ENCODE measurements around the gene ARRB1. TPM values are rescaled to one million over a fixed set of nuclear protein-coding genes. Genes with fewer than 3 reads are reported as not detected.
"Not testable (repeated sequence)": the region's sequence is repeated elsewhere in the genome, so short reads cannot be mapped to it uniquely, and the experiment has no call there.

ARRB1 gene
- polyA plus RNA-seq, 1 experiment: 36.9 TPM

DNA sequence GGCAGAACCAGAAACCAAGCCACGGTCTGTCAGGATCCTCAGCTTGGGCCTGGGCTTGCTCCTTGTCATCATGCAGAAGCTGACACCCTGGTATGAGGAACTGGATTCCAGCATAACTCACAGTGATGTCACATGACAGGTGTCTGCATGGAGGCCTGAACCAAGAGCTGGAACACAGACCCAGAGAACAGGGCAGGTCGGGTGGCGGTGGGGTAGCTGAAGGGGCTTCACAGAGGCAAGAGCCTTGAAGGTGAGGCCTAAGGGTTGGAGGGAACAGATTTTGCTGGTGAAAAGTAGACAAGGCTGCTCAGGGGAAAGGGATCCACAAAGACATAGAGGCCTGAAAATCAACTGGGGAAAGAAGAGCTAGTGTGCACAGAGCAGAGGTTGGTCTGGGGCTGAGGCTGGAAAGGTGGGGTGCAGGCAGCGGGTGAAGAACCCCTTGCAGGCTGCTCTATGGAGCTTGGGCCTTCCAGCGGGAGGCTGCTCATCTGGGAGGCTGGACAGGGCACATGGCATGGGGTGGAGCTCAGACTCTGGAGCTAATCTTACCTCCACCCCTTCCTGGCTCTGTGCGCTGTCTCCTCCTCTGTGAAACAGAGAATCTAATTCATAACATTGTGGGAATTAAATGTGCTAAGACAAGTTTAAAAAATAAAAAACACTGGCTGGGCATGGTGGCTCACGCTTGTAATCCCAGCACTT is 29.4 kb upstream of the ARRB1 start:
- Histone ChIP-seq H3K4me3 (ENCODE audit: low read depth, low read length) (no peak overlapping the region), H3K9me3 (ENCODE audit: control insufficient read depth, insufficient read depth, low read length) (no peaks in the 10 kb centered on the region; the same call in 1 of the 2 replicates), H3K27me3 (ENCODE audit: control insufficient read depth, insufficient read depth, low read length) (peaks cover 4% of the 10 kb centered on the region), H3K27ac (ENCODE audit: low read depth, low read length) (no peak overlapping the region)
- no peak for DNase-seq (ENCODE audit: low read depth, low spot score)
- TF ChIP-seq, protein P1, sequence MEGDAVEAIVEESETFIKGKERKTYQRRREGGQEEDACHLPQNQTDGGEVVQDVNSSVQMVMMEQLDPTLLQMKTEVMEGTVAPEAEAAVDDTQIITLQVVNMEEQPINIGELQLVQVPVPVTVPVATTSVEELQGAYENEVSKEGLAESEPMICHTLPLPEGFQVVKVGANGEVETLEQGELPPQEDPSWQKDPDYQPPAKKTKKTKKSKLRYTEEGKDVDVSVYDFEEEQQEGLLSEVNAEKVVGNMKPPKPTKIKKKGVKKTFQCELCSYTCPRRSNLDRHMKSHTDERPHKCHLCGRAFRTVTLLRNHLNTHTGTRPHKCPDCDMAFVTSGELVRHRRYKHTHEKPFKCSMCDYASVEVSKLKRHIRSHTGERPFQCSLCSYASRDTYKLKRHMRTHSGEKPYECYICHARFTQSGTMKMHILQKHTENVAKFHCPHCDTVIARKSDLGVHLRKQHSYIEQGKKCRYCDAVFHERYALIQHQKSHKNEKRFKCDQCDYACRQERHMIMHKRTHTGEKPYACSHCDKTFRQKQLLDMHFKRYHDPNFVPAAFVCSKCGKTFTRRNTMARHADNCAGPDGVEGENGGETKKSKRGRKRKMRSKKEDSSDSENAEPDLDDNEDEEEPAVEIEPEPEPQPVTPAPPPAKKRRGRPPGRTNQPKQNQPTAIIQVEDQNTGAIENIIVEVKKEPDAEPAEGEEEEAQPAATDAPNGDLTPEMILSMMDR (IDR thresholded peaks at IDR 0.05; ENCODE audit: low read depth, low read length): no peak
- ChIA-PET POLR2A (interaction anchor here (0.5 to 1.7 kb wide), 2 partner anchors 101 to 164 kb away, joined by 4 to 8 read pairs; no protein-coding TSS in a partner anchor), CTCF (interaction anchor here (0.5 to 6.8 kb wide), 7 partner anchors 9 to 102 kb away, joined by 3 to 157 read pairs (median 6); no protein-coding TSS in a partner anchor)

DNA sequence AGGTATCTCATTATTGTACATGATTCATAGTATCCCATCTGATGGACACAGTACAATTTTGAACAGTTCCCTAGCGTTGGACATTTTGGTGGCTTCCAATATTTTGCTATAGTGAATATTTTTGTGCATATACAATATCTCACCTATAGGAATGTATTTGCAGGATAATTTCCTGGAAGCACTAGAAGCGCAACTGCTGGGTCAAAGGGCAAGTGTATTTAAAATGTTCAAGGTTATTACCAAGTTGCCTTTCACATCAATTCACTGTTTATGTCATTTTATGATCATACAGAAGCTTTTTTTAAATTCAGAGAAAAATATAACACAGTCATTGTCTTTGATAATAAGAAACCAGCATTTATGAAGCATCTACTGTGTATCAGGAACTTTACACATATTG is 28.8 kb upstream of the ARRB1 start:
- no peak overlapping the region for H3K27ac ChIP-seq (ENCODE audit: low read depth, low read length)
- no peaks in the 10 kb centered on the region; the same call in 1 of the 2 replicates for H3K9me3 ChIP-seq (ENCODE audit: control insufficient read depth, insufficient read depth, low read length)
- CTCF ChIA-PET: interaction anchor here (0.8 to 6.8 kb wide), 4 partner anchors 10 to 101 kb away, joined by 3 to 157 read pairs (median 7); no protein-coding TSS in a partner anchor
- POLR2A ChIA-PET: interaction anchor here (0.7 kb wide), 1 partner anchor 32 kb away, joined by 6 read pairs; no protein-coding TSS in a partner anchor
- no peak for DNase-seq (ENCODE audit: low read depth, low spot score)
- no peak overlapping the region for H3K4me3 ChIP-seq (ENCODE audit: low read depth, low read length)
- TF ChIP-seq, protein P1 (IDR thresholded peaks at IDR 0.05; ENCODE audit: low read depth, low read length): no peak
- peaks cover 4% of the 10 kb centered on the region for H3K27me3 ChIP-seq (ENCODE audit: control insufficient read depth, insufficient read depth, low read length)

DNA sequence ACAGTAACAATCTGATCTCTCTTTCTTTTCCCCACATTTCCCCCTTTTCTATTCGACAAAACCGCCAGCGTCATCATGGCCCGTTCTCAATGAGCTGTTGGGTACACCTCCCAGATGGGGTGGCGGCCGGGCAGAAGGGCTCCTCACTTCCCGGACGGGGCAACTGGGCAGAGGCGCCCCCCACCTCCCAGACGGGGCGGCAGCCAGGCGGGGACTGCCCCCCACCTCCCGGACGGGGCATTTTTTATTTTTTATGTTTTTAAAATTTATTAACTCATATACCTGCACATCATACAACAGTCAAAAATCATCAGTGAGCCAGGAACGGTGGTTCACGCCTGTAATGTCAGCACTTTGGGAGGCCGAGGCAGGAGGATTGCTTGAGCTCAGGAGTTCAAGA is 27.3 kb upstream of the ARRB1 start:
- H3K27me3 ChIP-seq (ENCODE audit: control insufficient read depth, insufficient read depth, low read length); H3K27ac ChIP-seq (ENCODE audit: low read depth, low read length); DNase-seq (ENCODE audit: low read depth, low spot score); H3K9me3 ChIP-seq (ENCODE audit: control insufficient read depth, insufficient read depth, low read length); H3K4me3 ChIP-seq (ENCODE audit: low read depth, low read length); POLR2A ChIA-PET: not testable (repeated sequence)
- CTCF ChIA-PET: interaction anchor here (0.6 to 1.0 kb wide), 2 partner anchors 9 to 103 kb away, joined by 3 to 4 read pairs; no protein-coding TSS in a partner anchor

GRCh38 chr11:75376175-75376574 is 24.7 kb upstream of the ARRB1 start:
- no peak for DNase-seq (ENCODE audit: low read depth, low spot score)
- CTCF ChIA-PET: interaction anchor here (1.3 to 2.6 kb wide), 2 partner anchors 8 to 13 kb away, joined by 4 to 8 read pairs; no protein-coding TSS in a partner anchor
- POLR2A ChIA-PET: no interaction called here

GRCh38 chr11:75375626-75376025 is 24.2 kb upstream of the ARRB1 start:
- POLR2A ChIA-PET: no interaction called here
- peaks cover 4% of the 10 kb centered on the region for H3K27me3 ChIP-seq (ENCODE audit: control insufficient read depth, insufficient read depth, low read length)
- no peak overlapping the region for H3K27ac ChIP-seq (ENCODE audit: low read depth, low read length)
- no peak for DNase-seq (ENCODE audit: low read depth, low spot score)
- H3K9me3 ChIP-seq (ENCODE audit: control insufficient read depth, insufficient read depth, low read length): no peaks in the 10 kb centered on the region; the same call in 1 of the 2 replicates
- TF ChIP-seq, protein P1 (IDR thresholded peaks at IDR 0.05; ENCODE audit: low read depth, low read length): no peak
- H3K4me3 ChIP-seq (ENCODE audit: low read depth, low read length): no peak overlapping the region
- CTCF ChIA-PET: interaction anchor here (1.3 to 2.6 kb wide), 2 partner anchors 9 to 13 kb away, joined by 4 to 8 read pairs; no protein-coding TSS in a partner anchor

More at GRCh38 chr11:75376175-75376574, 24.7 kb upstream of the ARRB1 start:
- TF ChIP-seq, protein P1 (IDR thresholded peaks at IDR 0.05; ENCODE audit: low read depth, low read length): peak; percentile 27; the same call in 1 of the 2 replicates
- H3K27me3 ChIP-seq (ENCODE audit: control insufficient read depth, insufficient read depth, low read length): peaks cover 4% of the 10 kb centered on the region
- no peaks in the 10 kb centered on the region; the same call in 1 of the 2 replicates for H3K9me3 ChIP-seq (ENCODE audit: control insufficient read depth, insufficient read depth, low read length)
- no peak overlapping the region for H3K4me3 ChIP-seq (ENCODE audit: low read depth, low read length)
- no peak overlapping the region for H3K27ac ChIP-seq (ENCODE audit: low read depth, low read length)

Measured in AG04450 (cell line).